ENCODE measurements around the gene SLC22A13.

The SLC22A13 gene

DNA sequence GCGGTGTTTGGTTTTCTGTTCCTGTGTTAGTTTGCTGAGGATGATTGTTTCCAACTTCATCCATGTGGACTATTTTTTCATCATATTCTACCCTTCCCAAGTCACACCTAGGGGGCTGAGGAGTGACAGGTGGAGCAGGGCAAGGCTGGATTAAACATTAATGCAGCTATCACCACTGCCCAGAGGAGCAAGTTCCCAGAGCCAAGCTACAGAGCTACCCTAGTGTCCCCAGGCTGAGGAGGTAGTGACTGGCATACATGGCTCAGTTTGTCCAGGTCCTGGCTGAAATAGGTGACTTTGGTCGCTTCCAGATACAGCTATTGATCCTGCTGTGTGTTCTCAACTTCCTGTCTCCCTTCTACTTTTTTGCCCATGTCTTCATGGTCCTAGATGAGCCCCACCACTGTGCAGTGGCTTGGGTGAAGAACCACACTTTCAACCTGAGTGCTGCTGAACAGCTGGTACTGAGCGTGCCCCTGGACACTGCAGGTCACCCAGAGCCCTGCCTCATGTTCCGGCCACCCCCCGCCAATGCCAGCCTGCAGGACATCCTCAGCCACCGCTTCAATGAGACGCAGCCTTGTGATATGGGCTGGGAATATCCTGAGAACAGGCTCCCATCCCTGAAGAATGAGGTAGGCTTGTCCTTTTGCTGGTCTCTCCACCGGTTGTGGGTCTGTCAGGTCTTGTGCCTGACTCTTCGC is at the start of gene SLC22A13:
Gene SLC22A13, plus strand, starts transcription at position 209 of the 704 bp plus-strand sequence. Its CDS starts 49 bp downstream, at position 258.
- TF ChIP-seq Cebpa-rat (IDR thresholded peaks at IDR 0.05), result no peak
- Histone ChIP-seq H3K27me3 (no peaks in the 10 kb centered on the region), H3K4me2 (peak within 1 kb of the TSS; percentile 10 to 96 (median 84); a peak in 19 of 22 replicates), H3K27ac (peak within 1 kb of the TSS in 7 of 11 experiments; percentile 31 to 71 (median 52); a peak in 10 of 22 replicates), H3K9me3 (replicated peaks in 1 of 11) (peaks cover 0 to 11% (median 4%) of the 10 kb centered on the region in 11 experiments; a peak in 5 of 22 replicates), H3K36me3 (peaks cover 4 to 10% (median 7%) of the 10 kb centered on the region in 11 experiments; a peak in 15 of 22 replicates), H3K4me3 (no peak within 1 kb of the TSS), H3K4me1 (peaks cover 29 to 43% (median 33%) of the 10 kb centered on the region in 10 experiments), H4K20me1 (peaks cover 0 to 10% (median 0%) of the 10 kb centered on the region in 11 experiments; a peak in 2 of 22 replicates), H3K9ac (no peak within 1 kb of the TSS)

- Histone ChIP-seq H3K27ac (no peak overlapping the region), H3K9me3 (replicated peaks in 1 of 11) (no peaks in the 10 kb centered on the region), H3K4me2 (no peak overlapping the region), H3K4me1 (peaks cover 0 to 6% (median 0%) of the 10 kb centered on the region in 10 experiments; a peak in 1 of 20 replicates), H3K36me3 (peaks cover 51 to 96% (median 71%) of the 10 kb centered on the region in 11 experiments), H3K4me3 (no peak overlapping the region), H3K9ac (no peak overlapping the region), H3K27me3 (no peaks in the 10 kb centered on the region), H4K20me1 (peaks cover 0 to 78% (median 4%) of the 10 kb centered on the region in 11 experiments; a peak in 10 of 22 replicates)
- TF ChIP-seq Cebpa-rat (IDR thresholded peaks at IDR 0.05), result no peak
These were observed 45.9 kb upstream of the SLC22A13 start for GRCh38 chr3:38219609-38220197.

- Histone ChIP-seq H3K36me3 (peaks cover 62 to 97% (median 82%) of the 10 kb centered on the region in 11 experiments), H4K20me1 (peaks cover 0 to 65% (median 4%) of the 10 kb centered on the region in 11 experiments; a peak in 6 of 22 replicates), H3K9me3 (replicated peaks in 1 of 11) (no peaks in the 10 kb centered on the region), H3K4me3 (no peak overlapping the region), H3K27ac (no peak overlapping the region), H3K4me2 (no peak overlapping the region), H3K9ac (no peak overlapping the region), H3K4me1 (peaks cover 0 to 6% (median 0%) of the 10 kb centered on the region in 10 experiments; a peak in 1 of 20 replicates), H3K27me3 (no peaks in the 10 kb centered on the region)
- no peak for TF ChIP-seq Cebpa-rat (IDR thresholded peaks at IDR 0.05)
These were observed 44.6 kb upstream of the SLC22A13 start for GRCh38 chr3:38221005-38221404.

DNA sequence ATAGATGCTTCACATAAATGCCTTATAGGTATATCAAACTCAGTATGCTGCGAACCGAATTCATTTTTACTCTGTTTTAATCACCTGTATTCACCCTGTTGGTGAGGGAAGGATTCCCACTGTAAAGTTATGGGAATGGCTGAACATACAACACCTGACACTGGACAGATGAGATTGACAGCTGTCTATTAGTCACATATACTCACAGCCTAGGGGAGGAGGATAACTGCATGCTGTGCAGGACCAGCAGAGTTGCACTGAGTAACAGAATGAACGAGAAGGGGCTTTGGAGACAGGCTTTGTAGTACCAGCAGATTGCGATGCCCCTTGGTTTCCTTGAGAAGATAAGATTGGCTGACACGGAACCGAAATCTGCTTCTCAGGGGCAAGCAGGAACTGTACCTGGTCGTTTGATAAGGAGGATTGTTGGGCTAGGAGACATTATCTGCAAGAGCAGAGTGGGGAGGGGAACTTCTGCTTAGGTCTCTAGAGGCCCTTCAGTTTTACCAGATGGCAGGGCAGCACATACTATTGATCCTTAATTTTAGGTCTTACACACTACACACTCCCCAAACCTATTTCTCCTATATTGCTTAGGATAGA is 43.5 kb upstream of the SLC22A13 start:
- H3K4me1 ChIP-seq, result peaks cover 0 to 2% (median 0%) of the 10 kb centered on the region in 10 experiments; a peak in 2 of 20 replicates
- no peaks in the 10 kb centered on the region for H3K9me3 ChIP-seq (replicated peaks in 1 of 11)
- TF ChIP-seq Cebpa-rat (IDR thresholded peaks at IDR 0.05), result no peak
- no peaks in the 10 kb centered on the region for H3K27me3 ChIP-seq
- H4K20me1 ChIP-seq, result peaks cover 0 to 53% (median 4%) of the 10 kb centered on the region in 11 experiments; a peak in 6 of 22 replicates
- no peak overlapping the region for H3K27ac ChIP-seq
- no peak overlapping the region for H3K4me3 ChIP-seq
- H3K4me2 ChIP-seq, result no peak overlapping the region
- H3K36me3 ChIP-seq, result peaks cover 63 to 97% (median 82%) of the 10 kb centered on the region in 11 experiments
- H3K9ac ChIP-seq, result no peak overlapping the region

DNA sequence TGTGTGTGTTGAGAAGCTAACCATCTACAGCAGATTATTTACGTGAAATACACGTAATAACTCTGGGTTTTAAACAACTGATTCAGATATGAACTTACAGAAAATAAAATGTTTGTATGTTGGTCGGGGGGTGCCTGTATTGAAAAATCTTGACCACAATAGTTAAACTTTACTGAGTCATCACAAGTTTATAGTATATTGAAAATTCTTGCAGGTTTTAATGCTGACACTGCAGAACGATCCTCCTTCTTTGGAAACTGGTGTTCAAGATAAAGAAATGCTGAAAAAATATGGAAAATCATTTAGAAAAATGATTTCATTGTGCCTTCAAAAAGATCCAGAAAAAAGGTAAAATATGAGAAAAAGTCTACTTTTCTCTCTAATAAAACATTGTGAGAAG is 41.3 kb upstream of the SLC22A13 start:
- H3K9ac ChIP-seq, result no peak overlapping the region
- H3K27ac ChIP-seq, result no peak overlapping the region
- H3K27me3 ChIP-seq, result no peaks in the 10 kb centered on the region
- H3K4me3 ChIP-seq, result no peak overlapping the region
- peaks cover 57 to 95% (median 86%) of the 10 kb centered on the region in 11 experiments for H3K36me3 ChIP-seq
- peaks cover 0 to 39% (median 4%) of the 10 kb centered on the region in 11 experiments; a peak in 6 of 22 replicates for H4K20me1 ChIP-seq
- H3K4me1 ChIP-seq, result peaks cover 0 to 23% (median 16%) of the 10 kb centered on the region in 10 experiments; a peak in 14 of 20 replicates
- no peaks in the 10 kb centered on the region for H3K9me3 ChIP-seq (replicated peaks in 1 of 11)
- TF ChIP-seq Cebpa-rat (IDR thresholded peaks at IDR 0.05), result no peak
- no peak overlapping the region for H3K4me2 ChIP-seq

- Histone ChIP-seq H4K20me1 (peaks cover 0 to 20% (median 0%) of the 10 kb centered on the region in 11 experiments; a peak in 5 of 22 replicates), H3K4me1 (peaks cover 0 to 23% (median 18%) of the 10 kb centered on the region in 10 experiments; a peak in 14 of 20 replicates), H3K4me3 (no peak overlapping the region), H3K4me2 (no peak overlapping the region), H3K9ac (no peak overlapping the region), H3K9me3 (replicated peaks in 1 of 11) (no peaks in the 10 kb centered on the region), H3K27ac (no peak overlapping the region), H3K36me3 (peaks cover 66 to 97% (median 88%) of the 10 kb centered on the region in 11 experiments), H3K27me3 (no peaks in the 10 kb centered on the region)
- TF ChIP-seq Cebpa-rat (IDR thresholded peaks at IDR 0.05), result no peak
These were observed 39.3 kb upstream of the SLC22A13 start for GRCh38 chr3:38226273-38226672.

- peak overlapping the region in 5 of 11 experiments; percentile 34 to 67 (median 50); a peak in 5 of 22 replicates for H3K27ac ChIP-seq
- peak overlapping the region in 6 of 11 experiments; percentile 54 to 78 (median 64); a peak in 10 of 22 replicates for H3K4me2 ChIP-seq
- H3K27me3 ChIP-seq, result no peaks in the 10 kb centered on the region
- no peak; a peak in 1 of 22 replicates for TF ChIP-seq Cebpa-rat (IDR thresholded peaks at IDR 0.05)
- no peak overlapping the region for H3K4me3 ChIP-seq
- H3K9ac ChIP-seq, result no peak overlapping the region
- H4K20me1 ChIP-seq, result peaks cover 0 to 8% (median 0%) of the 10 kb centered on the region in 11 experiments; a peak in 1 of 22 replicates
- H3K36me3 ChIP-seq, result peaks cover 76 to 98% (median 92%) of the 10 kb centered on the region in 11 experiments
- peaks cover 0 to 35% (median 21%) of the 10 kb centered on the region in 10 experiments; a peak in 14 of 20 replicates for H3K4me1 ChIP-seq
- no peaks in the 10 kb centered on the region for H3K9me3 ChIP-seq (replicated peaks in 1 of 11)
These were observed 37.6 kb upstream of the SLC22A13 start for GRCh38 chr3:38227989-38228388.

DNA sequence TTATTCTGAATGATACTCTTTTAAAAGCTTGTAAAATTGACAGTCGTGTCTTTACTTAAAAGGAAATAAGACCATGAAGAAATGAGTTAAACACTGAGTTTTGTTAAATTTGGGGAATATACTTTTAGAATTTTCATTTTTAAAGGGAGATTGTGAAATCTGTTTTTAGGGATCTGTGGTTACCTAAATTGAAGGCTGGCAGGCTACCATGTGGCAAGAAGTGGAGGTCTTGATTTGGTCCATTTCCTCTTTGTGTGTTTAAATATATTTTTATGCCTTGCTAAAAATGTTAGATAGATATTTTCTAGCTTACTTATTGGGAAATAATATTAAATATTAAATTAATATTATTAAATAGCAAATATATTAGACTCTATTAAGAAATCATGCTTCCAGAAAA is 36.6 kb upstream of the SLC22A13 start:
- Histone ChIP-seq H3K4me1 (peaks cover 0 to 38% (median 21%) of the 10 kb centered on the region in 10 experiments; a peak in 14 of 20 replicates), H3K36me3 (peaks cover 76 to 98% (median 92%) of the 10 kb centered on the region in 11 experiments), H3K27me3 (no peaks in the 10 kb centered on the region), H4K20me1 (0 out of 22 replicates have a peak, but pooled peaks cover 0 to 14% (median 0%) of the 10 kb centered on the region in 11 experiments), H3K4me2 (peak overlapping the region in 8 of 11 experiments; percentile 32 to 78 (median 60); a peak in 14 of 22 replicates), H3K9me3 (replicated peaks in 1 of 11) (no peaks in the 10 kb centered on the region), H3K9ac (no peak overlapping the region), H3K27ac (peak overlapping the region in 7 of 11 experiments; percentile 11 to 67 (median 49); a peak in 8 of 22 replicates), H3K4me3 (no peak overlapping the region)
- peak in 2 of 11 experiments; percentile 13 to 58; a peak in 1 of 22 replicates for TF ChIP-seq Cebpa-rat (IDR thresholded peaks at IDR 0.05)

All from BLaER1 treated with 17β-estradiol and CSF1 and Interleukin-3, amounts not matched to agents 10 nM and 100 nM (cell line).